ENCODE data around the gene MIF. TPM values are rescaled to one million over a fixed set of nuclear protein-coding genes. Genes with fewer than 3 reads are reported as not detected.

Gene MIF
- polyA plus RNA-seq, 2 of the 4 experiments (the other 2 are of a cell fraction), result 197 to 776 TPM

- POLR2A ChIA-PET, result no interaction called here
- Histone ChIP-seq H3K27ac (no peak overlapping the region), H3K9me3 (no peaks in the 10 kb centered on the region), H3K4me3 (no peak overlapping the region), H3K4me2 (no peak overlapping the region), H3K4me1 (peaks cover 36% of the 10 kb centered on the region)
- TF ChIP-seq E2F6 (IDR thresholded peaks at IDR 0.05; ENCODE audit: borderline replicate concordance, low read depth), result no peak
- WGBS (ENCODE audit: missing lambda C conversion rate), result 85% methylated on average over 2 of the region's 2 CpGs
- CTCF ChIA-PET, result interaction anchor here (1.5 to 3.0 kb wide), 2 partner anchors 8 to 35 kb away, joined by 4 to 10 read pairs; partner anchors contain the start of gene SLC2A11
- no peak for DNase-seq (ENCODE audit: low read depth in 1 of 2, low spot score in 1 of 2)
- ATAC-seq, result no peak
- no peak for FAIRE-seq
Observed at GRCh38 chr22:23892130-23892529, 2.1 kb upstream of the MIF start.

- Histone ChIP-seq H3K27ac (no peak overlapping the region), H3K4me3 (no peak overlapping the region), H3K4me1 (peaks cover 42% of the 10 kb centered on the region), H3K9me3 (no peaks in the 10 kb centered on the region), H3K4me2 (no peak overlapping the region)
- FAIRE-seq, result no peak
- no peak for ATAC-seq
- 95% methylated on average over 2 of the region's 4 CpGs for WGBS (ENCODE audit: missing lambda C conversion rate)
- TF ChIP-seq HMGXB4 (CRISPR knock-in tag; IDR thresholded peaks at IDR 0.05; ENCODE audit: borderline replicate concordance) (no peak), JUN (IDR thresholded peaks at IDR 0.05) (no peak), POLR2A (IDR thresholded peaks at IDR 0.05; ENCODE audit: low read length) (no peak), PHF8 (IDR thresholded peaks at IDR 0.05; ENCODE audit: borderline replicate concordance, low read depth) (no peak), BHLHE40 (IDR thresholded peaks at IDR 0.05; ENCODE audit: low read depth, low read length) (no peak), REST (IDR thresholded peaks at IDR 0.05) (no peak), USF2 (IDR thresholded peaks at IDR 0.05) (no peak), FOXS1 (CRISPR knock-in tag; IDR thresholded peaks at IDR 0.05) (no peak), EP300 (IDR thresholded peaks at IDR 0.05) (no peak), PBX3 (IDR thresholded peaks at IDR 0.05) (no peak), CTCF (IDR thresholded peaks at IDR 0.05) (no peak)
- DNase-seq (ENCODE audit: low read depth in 1 of 2, low spot score in 1 of 2), result no peak
- CTCF ChIA-PET, result interaction anchor here (1.4 to 3.0 kb wide), 7 partner anchors 7 to 36 kb away, joined by 4 to 12 read pairs (median 9); partner anchors contain the start of gene SLC2A11
- POLR2A ChIA-PET, result no interaction called here
Observed at GRCh38 chr22:23892706-23893105, 1.5 kb upstream of the MIF start.
